ENCODE measurements around the gene AGBL5.

AGBL5 gene

DNA sequence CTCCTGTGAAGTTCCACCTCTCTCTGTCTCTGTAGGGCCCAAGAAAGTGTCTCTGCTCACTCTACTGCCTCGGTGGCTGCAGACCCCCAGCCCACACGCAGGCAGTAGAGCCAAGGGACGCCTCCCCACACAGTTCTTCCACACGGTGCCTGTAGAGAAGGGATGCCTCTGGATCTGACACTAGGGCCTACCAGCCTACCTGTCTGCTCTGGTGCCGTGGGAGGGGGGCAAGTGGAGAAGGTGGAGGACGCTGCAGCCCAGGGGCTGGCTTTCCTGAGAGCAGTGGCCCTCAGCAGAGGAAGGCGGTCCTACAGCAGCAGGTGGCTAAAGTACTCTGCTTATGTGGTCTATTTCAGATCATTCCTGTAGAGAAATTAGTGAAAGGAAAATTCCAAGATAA is 27.7 kb upstream of the AGBL5 start:
- no peak for DNase-seq (ENCODE audit: low spot score)

DNA sequence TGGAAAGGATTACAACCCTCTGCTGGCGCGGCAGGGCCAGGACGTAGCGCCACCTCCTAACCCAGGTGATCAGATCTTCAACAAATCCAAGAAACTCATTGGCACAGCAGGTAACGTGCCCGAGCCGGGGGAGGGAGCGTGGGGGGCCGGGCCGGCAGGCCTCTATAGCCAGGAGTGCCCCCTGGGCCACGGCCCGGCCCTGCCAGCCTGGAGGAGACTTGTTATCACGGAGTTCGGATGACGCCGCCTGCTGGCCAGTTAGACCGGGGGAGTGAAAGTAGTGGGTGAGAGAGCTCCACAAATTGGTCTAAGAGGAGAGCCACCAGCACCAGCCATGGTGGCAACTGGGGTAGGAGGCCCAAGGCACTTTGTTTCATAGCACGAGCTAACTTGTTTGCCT is 27.3 kb upstream of the AGBL5 start:
- DNase-seq (ENCODE audit: low spot score): no peak

DNA sequence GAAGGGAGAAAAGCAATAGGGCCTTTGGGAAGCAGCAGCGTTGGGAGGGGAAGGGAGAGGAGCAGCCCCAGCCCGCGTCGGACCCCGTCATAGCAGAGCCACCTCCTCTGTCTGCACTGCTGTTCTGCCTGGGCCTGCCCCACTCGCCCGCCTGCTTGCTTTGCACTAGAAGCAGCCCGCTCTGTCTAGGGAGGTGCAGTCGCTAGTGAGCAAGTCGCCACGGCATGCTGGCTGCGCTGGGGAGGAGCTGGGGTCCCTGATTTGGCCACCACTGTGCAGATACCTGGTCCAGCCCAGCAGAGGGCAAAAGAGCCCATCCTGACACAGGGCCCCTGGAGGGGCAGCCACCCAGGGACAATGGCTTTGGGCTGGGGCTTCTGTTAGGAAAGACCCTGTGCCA is 26.7 kb upstream of the AGBL5 start:
- no peak for DNase-seq (ENCODE audit: low spot score)

DNA sequence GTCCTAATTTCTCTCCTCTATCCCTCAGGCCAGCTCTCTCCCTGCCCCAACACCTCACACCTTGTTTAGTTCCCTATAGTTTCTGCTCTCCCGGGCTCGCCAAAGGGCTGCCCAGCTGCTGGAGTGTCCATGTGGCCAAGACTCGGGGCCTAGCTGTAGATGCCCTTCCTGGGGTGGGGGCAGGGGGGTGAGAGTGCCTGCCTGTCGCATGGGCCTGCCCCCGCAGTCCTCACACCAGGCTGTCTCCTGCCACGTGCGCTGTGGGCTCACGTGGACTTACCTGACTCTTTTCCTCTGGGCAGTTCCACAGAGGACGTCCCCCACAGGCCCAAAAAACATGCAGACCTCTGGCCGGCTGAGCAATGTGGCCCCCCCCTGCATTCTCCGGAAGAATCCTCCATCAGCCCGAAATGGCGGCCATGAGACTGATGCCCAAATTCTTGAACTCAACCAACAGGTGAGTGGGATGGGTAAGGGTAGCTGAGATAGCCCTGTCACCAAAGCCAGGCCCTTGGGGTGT is 26.1 kb upstream of the AGBL5 start:
- DNase-seq (ENCODE audit: low spot score): no peak

DNA sequence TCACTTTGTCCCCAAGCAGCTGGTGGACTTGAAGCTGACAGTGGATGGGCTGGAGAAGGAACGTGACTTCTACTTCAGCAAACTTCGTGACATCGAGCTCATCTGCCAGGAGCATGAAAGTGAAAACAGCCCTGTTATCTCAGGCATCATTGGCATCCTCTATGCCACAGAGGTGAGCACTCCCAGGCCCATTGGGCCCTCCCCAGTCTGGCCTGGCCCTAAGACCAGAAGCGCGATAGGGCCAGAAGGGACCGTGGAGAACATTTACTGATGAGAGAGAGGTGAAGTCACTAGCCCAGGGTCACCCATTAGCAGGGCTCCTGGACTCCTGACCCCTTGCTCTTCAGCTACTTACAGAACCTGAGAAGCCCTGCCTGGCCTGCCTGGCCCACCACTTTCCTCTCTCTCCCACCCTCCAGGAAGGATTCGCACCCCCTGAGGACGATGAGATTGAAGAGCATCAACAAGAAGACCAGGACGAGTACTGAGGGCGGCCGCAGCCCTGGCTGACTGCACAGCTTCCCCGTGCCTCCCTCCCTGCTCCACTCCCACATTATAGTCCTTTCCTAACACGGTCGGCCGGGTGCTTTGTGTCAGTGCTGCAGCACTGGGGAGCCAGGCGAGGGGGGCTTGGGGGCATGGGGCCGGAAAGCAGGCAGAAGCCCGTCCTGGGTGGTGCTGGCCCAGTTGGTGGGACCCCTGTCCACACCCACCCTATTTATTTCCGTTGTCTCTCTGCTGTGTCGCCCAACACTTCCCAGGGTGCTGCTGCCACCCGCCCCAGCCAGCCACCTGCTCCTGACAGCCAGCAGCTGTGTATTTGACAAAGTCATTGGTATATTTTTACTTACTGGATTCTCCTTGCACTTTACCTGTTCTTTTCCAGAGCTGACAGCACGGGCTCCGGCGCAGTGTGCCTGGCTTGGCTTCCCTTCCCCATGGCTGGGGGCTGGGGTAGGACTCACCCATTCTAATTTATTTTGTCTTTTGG is 25.3 kb upstream of the AGBL5 start:
- DNase-seq (ENCODE audit: low spot score): no peak

DNA sequence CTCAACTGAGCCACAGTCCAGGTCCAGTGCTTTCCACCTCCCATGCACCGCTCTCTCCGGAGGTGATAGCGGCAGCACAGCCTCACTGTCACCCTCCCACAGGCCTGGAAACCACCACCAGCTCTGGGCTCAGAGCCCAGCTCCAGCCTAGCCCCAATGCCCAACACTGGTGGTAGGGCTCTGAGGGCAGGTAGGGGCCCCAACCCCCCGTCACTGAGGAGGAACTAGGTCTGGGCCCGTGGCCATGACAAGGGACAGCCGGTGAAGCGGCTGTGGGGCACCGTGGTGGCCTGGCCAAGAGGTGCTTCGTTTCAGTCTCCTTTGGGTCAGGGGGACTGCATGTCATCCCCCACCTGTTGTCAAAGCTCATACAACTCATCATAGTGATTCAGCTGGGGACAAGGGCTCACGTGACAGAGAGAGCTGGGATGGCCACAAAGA is 24.2 kb upstream of the AGBL5 start:
- no peak for DNase-seq (ENCODE audit: low spot score)

DNA sequence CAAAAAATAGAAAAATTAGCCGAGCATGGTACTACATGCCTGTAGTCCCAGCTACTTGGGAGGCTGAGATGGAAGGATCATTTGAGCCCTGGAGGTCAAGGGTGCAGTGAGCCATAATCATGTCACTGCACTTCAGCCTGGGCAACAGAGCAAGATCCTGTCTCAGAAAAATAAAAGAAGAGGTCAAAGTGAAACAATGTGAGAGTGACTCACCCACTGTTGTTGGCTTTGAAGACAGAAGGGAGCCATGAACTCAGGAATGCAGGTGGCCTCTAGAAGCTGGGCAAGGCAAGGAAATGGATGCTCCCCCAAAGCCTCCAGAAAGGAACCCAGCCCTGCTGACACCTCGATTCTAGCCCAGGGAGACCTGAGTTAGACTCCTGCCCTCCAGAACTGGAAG is 22.4 kb upstream of the AGBL5 start:
- DNase-seq (ENCODE audit: low spot score): no peak

DNA sequence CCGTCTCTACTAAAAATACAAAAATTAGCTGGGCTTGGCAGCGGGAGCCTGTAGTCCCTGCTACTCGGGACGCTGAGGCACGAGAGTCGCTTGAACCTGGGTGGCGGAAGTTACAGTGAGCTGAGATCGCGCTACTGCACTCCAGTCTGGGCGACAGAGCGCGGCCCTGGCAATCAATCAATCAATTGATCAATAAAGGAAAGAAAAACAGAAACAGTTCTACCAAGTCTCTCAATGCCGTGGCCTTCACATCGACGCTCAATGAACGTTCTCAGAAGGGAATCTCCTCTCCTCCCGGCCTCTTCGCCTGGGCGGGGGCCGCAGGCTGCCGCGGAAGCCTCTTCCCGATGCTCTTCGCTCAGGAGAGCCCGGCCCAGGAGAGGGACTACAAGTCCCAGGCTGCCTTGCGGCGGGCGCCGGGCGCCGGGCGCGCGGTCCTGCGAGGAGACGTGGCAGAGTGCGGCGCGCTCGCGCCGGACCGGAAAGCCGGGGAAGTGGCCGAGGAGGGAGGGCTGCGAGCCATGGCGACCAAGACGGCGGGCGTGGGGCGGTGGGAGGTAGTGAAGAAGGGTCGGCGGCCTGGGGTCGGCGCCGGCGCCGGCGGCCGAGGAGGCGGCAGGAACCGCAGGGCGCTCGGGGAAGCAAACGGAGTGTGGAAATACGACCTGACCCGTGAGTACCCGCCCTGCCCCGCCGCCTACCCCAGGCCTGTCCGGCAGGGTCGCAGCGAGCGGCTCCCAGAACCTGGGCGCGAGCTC is 18.8 kb upstream of the AGBL5 start, which contains the start of gene TMEM214:
Gene TMEM214, plus strand, starts transcription at position 471 of the 758 bp plus-strand sequence. Its CDS starts 51 bp downstream, at position 522.
- peak; percentile 97 for DNase-seq (ENCODE audit: low spot score)

DNA sequence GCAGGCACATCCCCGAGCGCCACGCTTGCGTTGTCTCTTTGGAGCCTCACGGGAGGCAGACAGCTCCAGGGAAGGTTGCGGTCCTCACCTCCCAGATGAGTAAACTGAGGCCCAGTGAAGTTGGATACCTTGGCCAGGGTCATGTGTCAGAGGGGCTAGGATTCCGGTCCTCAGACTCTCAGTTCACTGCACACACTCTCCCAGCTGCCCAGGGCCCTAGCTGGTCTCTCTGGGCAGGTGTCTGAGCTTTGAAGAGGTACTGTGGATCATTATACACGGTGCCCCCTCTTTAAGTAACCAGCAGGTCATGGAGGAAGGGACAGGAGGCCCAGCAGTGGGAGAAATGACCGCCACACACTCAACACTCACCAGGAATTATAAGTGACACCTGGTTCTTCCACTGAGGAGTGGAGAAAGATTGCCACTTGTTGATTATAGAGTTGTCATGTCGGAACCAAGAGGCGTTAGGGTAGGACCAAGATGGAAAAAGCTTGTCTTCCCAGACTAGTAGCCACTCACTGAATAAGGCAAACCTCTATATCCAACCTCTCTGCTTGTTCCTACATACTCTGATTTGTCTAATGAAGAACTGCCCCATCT is 18.1 kb upstream of the AGBL5 start:
- DNase-seq (ENCODE audit: low spot score): no peak

DNA sequence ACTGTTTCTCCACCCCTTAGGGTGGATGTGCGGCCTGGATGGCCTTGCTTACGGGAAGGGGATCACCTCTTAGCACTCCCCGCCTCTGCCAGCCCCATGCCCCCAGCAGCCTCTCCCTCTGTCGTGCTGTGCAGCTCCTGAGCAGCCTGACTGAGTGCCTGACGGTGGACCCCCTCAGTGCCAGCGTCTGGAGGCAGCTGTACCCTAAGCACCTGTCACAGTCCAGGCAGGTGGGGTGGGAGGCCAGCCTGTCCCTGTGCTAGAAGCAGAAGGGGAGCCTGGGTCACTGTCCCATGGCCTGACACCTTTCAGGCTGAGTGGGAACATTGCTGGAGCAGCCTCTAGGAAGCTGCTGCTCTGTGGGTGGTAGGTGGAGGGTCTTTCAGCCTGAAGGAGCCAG is 13.5 kb upstream of the AGBL5 start:
- DNase-seq (ENCODE audit: low spot score): no peak

DNA sequence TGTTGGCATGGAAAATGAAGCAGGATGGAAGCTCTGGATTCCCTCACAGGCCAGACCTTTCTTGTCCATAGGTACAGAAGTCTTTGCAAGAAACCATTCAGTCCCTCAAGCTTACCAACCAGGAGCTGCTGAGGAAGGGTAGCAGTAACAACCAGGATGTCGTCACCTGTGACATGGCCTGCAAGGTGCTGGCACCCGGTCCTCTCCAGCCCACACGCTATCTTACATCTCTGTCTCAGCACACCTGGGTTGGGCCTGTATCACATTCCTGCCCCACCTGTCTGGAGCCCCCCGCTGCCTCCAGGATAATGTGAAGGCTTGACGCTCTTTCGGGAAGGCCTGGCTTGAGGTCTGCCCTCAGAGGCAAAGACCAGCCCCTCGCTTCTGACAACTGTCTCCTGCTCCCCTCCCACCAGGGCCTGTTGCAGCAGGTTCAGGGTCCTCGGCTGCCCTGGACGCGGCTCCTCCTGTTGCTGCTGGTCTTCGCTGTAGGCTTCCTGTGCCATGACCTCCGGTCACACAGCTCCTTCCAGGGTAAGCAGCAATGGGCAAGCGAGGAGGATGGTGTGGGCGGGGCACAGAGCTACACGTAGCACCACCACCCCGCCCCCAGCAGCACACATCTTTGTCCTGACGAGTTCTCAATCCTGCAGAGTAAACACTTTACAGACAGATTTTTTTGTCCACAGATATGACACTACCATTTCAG is 12.7 kb upstream of the AGBL5 start:
- no peak for DNase-seq (ENCODE audit: low spot score)

DNA sequence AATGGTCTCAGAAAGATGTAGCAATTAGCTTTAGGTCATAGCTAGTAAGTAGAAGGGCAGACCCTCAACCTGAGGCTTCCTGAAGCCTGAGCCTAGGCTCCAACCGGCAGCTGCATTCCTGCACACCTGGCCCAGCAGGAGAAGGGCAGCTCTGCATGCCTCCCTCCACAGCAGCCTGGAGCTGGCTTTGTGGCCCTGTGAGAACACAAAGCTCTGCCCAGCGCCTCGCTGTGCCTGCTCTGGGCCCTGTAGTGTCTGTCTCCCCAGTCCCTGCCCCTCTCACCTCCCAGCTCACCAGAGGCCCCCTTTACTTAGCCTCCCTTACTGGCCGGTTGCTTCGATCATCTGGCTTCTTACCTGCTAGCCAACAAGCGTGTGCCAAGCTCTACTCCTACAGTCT is 12.0 kb upstream of the AGBL5 start:
- no peak for DNase-seq (ENCODE audit: low spot score)

DNA sequence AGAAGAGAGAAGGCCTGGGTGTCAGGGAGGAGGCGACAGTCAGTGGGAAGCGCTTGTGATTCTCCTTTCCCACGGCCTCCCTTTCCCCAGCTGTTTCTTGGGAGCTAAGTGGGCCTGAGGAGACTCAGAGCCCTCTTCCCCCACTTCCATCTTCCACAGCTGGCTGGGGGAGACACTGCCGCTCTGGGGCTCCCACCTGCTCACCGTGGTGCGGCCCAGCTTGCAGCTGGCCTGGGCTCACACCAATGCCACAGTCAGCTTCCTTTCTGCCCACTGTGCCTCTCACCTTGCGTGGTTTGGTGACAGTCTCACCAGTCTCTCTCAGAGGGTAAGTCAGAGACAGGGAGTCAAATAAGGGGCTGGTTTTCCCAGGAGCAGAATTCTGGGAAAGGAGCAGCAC is 11.6 kb upstream of the AGBL5 start:
- DNase-seq (ENCODE audit: low spot score): no peak

DNA sequence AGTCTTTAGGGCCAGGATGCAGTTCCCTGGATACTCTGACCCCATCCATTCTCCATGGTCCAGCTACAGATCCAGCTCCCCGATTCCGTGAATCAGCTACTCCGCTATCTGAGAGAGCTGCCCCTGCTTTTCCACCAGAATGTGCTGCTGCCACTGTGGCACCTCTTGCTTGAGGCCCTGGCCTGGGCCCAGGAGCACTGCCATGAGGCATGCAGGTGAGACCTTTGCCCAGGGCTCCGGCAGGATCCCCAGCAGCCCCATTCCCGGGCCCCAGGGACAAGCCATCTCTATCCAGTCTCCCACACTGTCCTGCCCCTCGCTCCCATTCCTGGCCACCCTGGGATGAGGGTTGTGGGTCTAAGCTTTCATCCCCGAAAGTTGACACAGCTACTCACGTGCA is 11.2 kb upstream of the AGBL5 start:
- no peak for DNase-seq (ENCODE audit: low spot score)

DNA sequence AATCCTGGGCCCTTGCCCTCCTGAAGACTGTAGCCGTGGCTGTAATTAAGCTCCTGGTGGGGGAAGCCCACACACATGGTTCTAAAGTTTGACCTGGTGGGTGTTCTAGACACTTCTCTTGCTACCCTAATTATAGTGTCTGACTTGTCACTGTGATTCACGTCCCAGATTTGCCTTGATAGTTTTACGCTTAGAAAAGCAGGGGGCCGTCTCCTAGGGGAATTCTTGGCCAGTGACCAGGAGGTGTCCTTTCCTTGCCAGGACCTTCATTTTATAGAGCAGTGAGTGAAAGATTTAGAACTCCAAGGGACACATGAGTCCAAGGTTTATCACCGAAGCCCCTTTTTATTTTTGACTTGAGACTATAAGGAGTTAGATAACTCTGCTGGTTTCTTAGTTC is 9.7 kb upstream of the AGBL5 start:
- no peak for DNase-seq (ENCODE audit: low spot score)

DNA sequence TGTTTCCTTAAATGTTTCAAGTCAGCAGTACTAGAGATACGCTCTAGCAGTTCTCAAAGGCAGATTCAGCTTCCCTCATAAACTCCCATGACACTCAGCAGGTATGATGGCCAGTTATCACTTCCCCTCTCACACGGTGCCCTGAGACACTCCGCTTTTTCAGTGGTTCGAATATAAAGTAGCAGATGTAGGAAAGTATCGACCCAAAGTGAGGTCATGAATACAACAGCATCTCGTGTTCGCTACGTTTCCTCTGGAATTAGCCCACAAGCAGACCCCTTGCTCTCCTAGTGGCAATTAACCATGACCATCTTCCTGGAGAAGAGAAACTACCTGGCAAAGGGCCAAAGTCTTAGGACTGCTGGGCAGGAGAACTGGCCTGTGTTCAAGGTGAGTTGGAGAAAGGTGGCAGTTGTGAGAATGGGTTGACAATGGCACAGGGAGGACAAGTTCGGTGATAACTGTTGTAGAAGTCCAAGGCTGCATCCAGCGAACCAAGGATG is 9.3 kb upstream of the AGBL5 start:
- DNase-seq (ENCODE audit: low spot score): no peak

DNA sequence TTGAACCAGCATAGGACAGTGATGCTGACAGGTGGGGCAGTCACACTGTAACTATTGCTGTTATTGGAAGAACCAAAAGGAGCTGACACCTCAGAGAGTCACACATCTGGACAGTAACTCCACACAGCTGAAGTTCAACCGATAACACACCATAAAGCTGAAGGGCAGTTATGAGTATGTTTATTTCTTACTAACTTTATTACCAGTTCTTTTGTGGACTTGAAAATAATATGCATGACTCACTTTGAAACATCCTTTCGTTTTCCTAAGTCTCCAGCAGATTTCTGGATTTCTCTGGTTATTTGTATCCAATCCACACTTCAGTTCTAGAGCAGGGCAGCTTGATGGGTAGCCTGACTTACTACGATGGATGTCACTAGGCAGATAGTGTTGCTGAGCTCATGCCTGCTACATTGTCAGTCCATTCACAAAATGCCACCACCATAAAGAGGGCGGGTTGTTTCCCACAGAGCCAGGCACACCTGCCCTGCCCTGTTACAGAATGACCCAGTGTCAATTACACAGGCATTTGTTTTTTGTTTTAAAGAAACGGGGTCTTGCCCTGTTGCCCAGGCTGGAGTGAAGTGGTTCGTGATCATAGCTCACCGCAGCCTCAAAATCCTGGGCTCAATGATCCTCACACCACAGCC is 8.4 kb upstream of the AGBL5 start:
- DNase-seq (ENCODE audit: low spot score): peak; percentile 35

DNA sequence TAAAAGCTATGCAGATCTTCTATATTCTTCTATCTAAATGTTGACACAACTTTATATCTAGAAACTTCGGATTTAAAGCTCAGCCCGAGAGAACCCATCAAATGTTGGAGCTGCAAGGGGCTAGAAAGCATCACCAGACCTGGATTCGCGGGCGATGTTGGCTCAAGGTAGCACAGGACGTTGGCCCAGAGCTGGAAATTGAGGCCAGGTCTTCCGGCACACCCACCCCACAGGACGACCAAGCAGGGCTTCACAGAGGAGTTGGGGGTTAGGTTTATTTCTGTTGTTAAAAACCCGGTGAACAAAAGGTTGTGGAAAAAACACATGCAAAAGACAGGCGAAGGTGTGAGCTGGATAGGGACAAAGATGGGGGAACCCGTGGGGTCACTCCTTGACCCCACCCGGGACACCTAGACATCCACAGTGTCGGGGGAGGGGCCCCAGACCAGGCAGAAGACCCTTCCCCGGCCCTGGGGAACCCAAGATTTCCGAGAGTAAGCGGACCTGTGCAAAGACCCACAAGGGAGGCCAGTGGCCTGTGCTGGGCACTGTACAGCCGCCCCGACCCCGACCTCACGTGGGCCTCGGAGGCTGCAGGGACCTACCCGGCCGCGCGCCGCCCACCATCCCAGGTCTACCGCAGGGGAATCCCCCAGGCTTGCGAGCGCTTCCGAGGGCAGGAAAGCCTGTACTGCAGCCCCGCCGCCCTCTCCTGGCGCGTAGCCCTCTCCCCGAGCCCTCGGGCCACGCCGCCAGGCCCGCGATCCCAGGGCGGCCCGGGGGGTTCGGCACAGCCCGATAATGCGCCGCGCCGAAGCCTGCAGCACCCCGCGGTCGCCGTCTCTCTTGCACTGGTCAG is 1.8 kb upstream of the AGBL5 start:
- DNase-seq (ENCODE audit: low spot score): no peak

DNA sequence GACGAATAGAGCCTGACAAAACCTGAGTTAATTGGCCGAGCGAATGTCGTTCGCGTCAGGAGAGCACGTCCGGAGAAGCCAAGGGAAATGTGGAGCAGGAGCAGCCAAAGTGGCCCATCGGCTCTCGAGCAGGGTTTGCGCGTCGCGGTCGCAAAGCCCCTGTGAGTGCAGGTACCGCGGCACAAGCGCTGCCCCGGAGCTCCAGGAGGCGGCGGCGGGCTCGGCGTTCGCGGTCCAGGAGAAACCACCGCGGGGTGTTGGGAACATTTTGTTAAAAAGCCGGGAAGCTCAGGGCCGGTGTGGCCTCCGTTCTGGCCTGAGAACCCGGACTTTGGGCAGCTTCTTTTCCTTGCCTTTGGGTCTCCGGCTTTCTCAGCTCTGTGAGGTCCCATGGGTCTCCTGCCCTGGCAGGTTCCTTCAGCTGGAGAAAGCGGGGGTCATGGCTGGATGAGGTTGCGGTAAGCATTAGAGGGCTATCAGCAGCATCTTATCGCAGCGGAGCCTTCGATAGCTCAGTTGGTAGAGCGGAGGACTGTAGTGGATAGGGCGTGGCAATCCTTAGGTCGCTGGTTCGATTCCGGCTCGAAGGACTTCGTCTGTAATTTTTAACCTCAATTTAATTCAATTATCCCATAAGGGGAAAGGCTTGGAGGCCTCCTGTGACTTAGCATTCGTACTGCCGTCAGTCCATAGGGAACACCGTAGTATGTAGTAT is 1.0 kb upstream of the AGBL5 start:
- peak; percentile 94 for DNase-seq (ENCODE audit: low spot score)

Measured in AG08396 (cell line).